ENCODE measurements around the gene NPAS3.

GRCh38 chr14:33052943-33053342 lies 114.3 kb downstream of the NPAS3 start:
- TF ChIP-seq POLR2A (IDR thresholded peaks at IDR 0.05; ENCODE audit: low read length) (no peak), GATA1 (IDR thresholded peaks at IDR 0.05; ENCODE audit: low read depth, low read length) (no peak)

All from erythroblast (primary cell).